Omental fat pad (tissue), 4 donors: Measurements from ENCODE around the gene TEX38. TPM values are rescaled to one million over a fixed set of nuclear protein-coding genes. Genes with fewer than 3 reads are reported as not detected.
A peak's percentile ranks its signal among the peaks of the same experiment; 100 is the strongest.
"Not testable (repeated sequence)": the region's sequence is repeated elsewhere in the genome, so short reads cannot be mapped to it uniquely, and the experiment has no call there.

ENCODE experiments used
- ATAC-seq: fragments of 150-250 bp; one replicate; pipeline ENCODE4 v1.9.1; 2016; ENCODE audit warnings: mild to moderate bottlenecking, moderate library complexity; ENCODE audit not compliant: low FRiP score
- DNase-seq: peaks from one replicate; pipeline ENCODE4 v3.0.0-alpha.2; 2019; ENCODE audit warnings: low spot score
- CTCF ChIP-seq, 3 donors: fragments of 450-650 bp; IDR thresholded peaks; one replicate each; pipeline ENCODE4 v1.5.1; 2016 to 2017; ENCODE audit warnings: antibody characterized with exemption in 3 of 3, mild to moderate bottlenecking in 3 of 3, moderate library complexity in 2 of 3
- total RNA-seq, 4 donors: library from RNA; depleted of rRNA; stranded (reverse); fragments of >200 nt; gene quantifications; one replicate each; pipeline ENCODE4 v1.1.0, GENCODE V29; 2016

Gene TEX38
- total RNA-seq, 4 donors from 2014 or later = not detected

GRCh38 chr1:46714976-46715375 is 43.3 kb downstream of the TEX38 start:
- ATAC-seq (no peak), DNase-seq (no peak)
- no peak for TF ChIP-seq CTCF (IDR thresholded peaks at IDR 0.05)

DNA sequence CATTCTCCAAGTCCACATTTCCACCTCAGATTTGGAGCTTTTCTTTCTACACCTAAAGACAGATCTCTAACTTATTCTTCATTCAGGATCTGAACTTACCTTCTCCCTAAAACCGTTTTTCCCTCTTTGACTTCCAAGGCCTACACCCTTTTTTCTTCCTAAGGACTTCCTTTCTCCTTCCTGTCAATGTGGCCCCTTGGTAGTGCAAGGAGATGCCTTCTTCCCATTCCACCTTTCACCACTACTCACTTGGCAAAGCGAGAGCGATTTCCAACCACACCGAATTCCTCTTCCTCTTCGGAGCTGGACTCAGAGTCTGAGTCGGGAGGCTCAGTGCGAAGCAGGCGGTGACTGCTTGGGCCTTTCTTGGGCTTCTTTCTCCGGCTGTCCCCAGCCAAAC is 46.0 kb downstream of the TEX38 start:
- TF ChIP-seq CTCF (IDR thresholded peaks at IDR 0.05) = no peak
- DNase-seq = no peak
- ATAC-seq = no peak

- ATAC-seq (peak; percentile 3), DNase-seq (no peak)
- no peak for TF ChIP-seq CTCF (IDR thresholded peaks at IDR 0.05)
Measured at GRCh38 chr1:46718340-46718726, 46.7 kb downstream of the TEX38 start.

GRCh38 chr1:46718727-46719622 is 47.3 kb downstream of the TEX38 start, which contains the start of gene EFCAB14:
EFCAB14 (minus strand) TSS chr1:46719114; CDS start chr1:46718087, 1,027 bp downstream.
- DNase-seq = peak; percentile 96
- TF ChIP-seq CTCF (IDR thresholded peaks at IDR 0.05) = no peak
- peak; percentile 98 for ATAC-seq

- ATAC-seq = no peak
- no peak for DNase-seq
- TF ChIP-seq CTCF (IDR thresholded peaks at IDR 0.05) = no peak
Measured at GRCh38 chr1:46719689-46720088, 48.0 kb downstream of the TEX38 start.

DNA sequence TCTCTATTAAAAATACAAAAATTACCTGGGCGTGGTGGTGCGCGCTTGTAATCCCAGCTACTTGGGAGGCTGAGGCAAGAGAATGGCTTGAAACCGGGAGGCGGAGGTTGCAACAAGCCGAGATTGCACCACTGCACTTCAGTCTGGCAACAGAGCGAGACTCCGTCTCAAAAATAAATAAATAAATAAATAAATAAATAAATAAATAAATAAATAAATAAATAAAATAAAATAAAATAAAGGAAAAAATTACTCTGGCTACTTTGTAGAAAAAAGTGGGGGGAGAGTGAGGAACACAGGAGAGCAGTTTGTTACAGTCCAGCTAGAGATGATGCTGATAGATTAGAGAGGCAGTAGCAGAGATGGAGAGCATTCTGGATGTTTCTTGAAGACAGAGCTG is 48.7 kb downstream of the TEX38 start:
- not testable (repeated sequence) for DNase-seq, ATAC-seq

DNA sequence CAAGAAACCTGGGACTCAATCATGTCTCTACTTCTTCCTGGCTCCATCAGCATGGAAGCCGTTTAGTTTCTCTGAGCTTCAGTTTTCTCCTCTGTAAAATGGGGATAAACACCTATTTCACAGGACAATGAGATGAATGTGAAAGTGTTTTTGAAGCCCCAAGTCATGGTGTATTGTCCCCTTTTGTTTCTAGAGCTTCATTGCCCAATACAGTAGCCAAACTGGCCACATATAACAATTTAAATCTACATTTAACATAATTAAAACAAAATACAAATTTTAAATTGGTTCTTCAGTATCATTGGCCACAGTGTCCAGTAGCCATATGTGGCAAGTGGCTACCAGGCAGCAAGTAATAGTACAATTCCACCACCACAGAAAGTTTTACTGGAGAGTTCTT is 49.5 kb downstream of the TEX38 start:
- DNase-seq (no peak), ATAC-seq (no peak)
- TF ChIP-seq CTCF (IDR thresholded peaks at IDR 0.05) = no peak
